Measurements from ENCODE around the gene SLC9A9. TPM values are rescaled to one million over a fixed set of nuclear protein-coding genes. Genes with fewer than 3 reads are reported as not detected.

SLC9A9 gene
- total and polyA plus RNA-seq, 9 of the 15 experiments (the other 6 are each of a cell fraction or from before 2014, with no cell fraction given) = 0.03 to 0.13 TPM; not detected in 7

DNA sequence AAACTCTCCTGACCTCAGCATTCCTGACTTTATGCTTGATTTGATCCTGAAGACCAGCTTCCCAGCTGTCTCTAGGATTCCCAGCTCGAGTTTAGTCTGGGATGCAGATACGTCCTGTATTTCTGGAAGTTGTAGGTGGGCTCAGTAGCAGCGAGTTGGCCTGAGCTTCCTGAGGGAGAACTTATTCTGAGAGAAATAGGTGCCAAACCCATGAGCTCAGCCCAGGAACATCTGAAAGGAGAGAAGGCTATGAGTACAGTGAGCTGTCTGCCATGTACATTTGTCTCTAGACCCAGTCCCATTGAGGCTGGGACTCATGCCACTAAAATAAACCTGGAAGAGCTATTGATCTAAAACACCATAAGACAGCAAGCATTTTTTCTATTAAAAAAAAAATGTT is 36.6 kb upstream of the SLC9A9 start:
- no peaks in the 10 kb centered on the region for H3K9me3 ChIP-seq (replicated peaks; ENCODE audit: control insufficient read depth, insufficient read depth, low read depth, low read length)
- FAIRE-seq = no peak
- no TSS peak for BruUV-seq (replicated peaks)

DNA sequence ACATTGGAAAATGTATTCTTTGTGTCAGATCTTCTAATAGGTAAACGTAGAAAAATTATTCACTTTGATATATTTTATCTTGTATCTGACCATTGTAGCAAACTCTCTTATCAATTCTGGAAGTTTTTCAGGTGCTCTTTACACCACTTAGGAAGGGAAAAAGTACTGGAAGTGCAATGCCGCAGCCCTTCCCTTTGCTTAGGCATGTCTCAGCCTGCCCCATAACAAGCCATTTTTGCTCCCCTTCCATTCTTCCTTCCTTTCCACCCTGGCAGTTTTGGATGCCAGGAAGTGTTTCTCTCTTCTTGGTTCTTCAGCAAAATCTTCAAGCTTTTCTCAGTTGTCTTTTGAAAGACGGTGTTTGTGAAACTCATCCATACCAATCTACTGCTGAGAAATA is 34.9 kb upstream of the SLC9A9 start:
- intact Hi-C loops (cut with micrococcal nuclease) = no loop called here
- TF ChIP-seq TRIM28 (IDR thresholded peaks at IDR 0.05) (no peak), LEF1 (IDR thresholded peaks at IDR 0.05) (no peak), STAG1 (CRISPR knock-in tag; IDR thresholded peaks at IDR 0.05; ENCODE audit: borderline replicate concordance) (no peak), TGIF2 (CRISPR knock-in tag; IDR thresholded peaks at IDR 0.05) (no peak), OTX1 (CRISPR knock-in tag; IDR thresholded peaks at IDR 0.05) (no peak), HDGF (IDR thresholded peaks at IDR 0.05) (no peak), GABPA (tag; conservative IDR thresholded peaks at IDR 0.05; ENCODE audit: low read depth) (no peak), MAFG (tag; conservative IDR thresholded peaks at IDR 0.05) (no peak), SMAD3 (CRISPR knock-in tag; conservative IDR thresholded peaks at IDR 0.05) (no peak), ZNF780A (CRISPR knock-in tag; IDR thresholded peaks at IDR 0.05) (no peak), MTA1 (IDR thresholded peaks at IDR 0.05; ENCODE audit: borderline replicate concordance) (no peak), MYBL2 (IDR thresholded peaks at IDR 0.05; ENCODE audit: low read depth) (no peak), MYBL2 (CRISPR knock-in tag; IDR thresholded peaks at IDR 0.05; ENCODE audit: borderline replicate concordance) (no peak)
- TF ChIP-seq, protein P1, sequence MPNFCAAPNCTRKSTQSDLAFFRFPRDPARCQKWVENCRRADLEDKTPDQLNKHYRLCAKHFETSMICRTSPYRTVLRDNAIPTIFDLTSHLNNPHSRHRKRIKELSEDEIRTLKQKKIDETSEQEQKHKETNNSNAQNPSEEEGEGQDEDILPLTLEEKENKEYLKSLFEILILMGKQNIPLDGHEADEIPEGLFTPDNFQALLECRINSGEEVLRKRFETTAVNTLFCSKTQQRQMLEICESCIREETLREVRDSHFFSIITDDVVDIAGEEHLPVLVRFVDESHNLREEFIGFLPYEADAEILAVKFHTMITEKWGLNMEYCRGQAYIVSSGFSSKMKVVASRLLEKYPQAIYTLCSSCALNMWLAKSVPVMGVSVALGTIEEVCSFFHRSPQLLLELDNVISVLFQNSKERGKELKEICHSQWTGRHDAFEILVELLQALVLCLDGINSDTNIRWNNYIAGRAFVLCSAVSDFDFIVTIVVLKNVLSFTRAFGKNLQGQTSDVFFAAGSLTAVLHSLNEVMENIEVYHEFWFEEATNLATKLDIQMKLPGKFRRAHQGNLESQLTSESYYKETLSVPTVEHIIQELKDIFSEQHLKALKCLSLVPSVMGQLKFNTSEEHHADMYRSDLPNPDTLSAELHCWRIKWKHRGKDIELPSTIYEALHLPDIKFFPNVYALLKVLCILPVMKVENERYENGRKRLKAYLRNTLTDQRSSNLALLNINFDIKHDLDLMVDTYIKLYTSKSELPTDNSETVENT (CRISPR knock-in tag; IDR thresholded peaks at IDR 0.05) = no peak
- Histone ChIP-seq H4K20me1 (replicated peaks; ENCODE audit: control insufficient read depth, insufficient read depth, low read length) (no peaks in the 10 kb centered on the region), H3K36me3 (ENCODE audit: control insufficient read depth, insufficient read depth, low read length) (no peaks in the 10 kb centered on the region), H3K27me3 (ENCODE audit: control insufficient read depth in 2 of 2, insufficient read depth in 2 of 2, low read length in 2 of 2) (no peaks in the 10 kb centered on the region), H3K79me2 (ENCODE audit: control insufficient read depth, insufficient read depth, low read length) (no peaks in the 10 kb centered on the region), H3K4me3 (no peak overlapping the region), H3K4me1 (replicated peaks in 1 of 2; ENCODE audit: control insufficient read depth in 2 of 2, insufficient read depth in 2 of 2, low read length in 2 of 2) (no peaks in the 10 kb centered on the region), H3K9me1 (ENCODE audit: control insufficient read depth, insufficient read depth, low read length) (no peaks in the 10 kb centered on the region), H3K4me2 (ENCODE audit: insufficient read depth, low read length) (no peak overlapping the region), H3K9ac (ENCODE audit: insufficient read depth in 1 of 2, low read depth in 2 of 2, low read length in 2 of 2) (no peak overlapping the region), H3K9me3 (replicated peaks; ENCODE audit: control insufficient read depth, insufficient read depth, low read depth, low read length) (no peaks in the 10 kb centered on the region), H3K27ac (ENCODE audit: extremely low read depth, low read depth, low read length) (no peak overlapping the region), H2AFZ (ENCODE audit: low read depth, low read length) (no peak overlapping the region)
- no TSS peak for BruUV-seq (replicated peaks)
- FAIRE-seq (no peak), DNase-seq (ENCODE audit: extremely low read depth in 1 of 4, low spot score in 3 of 4) (no peak), ATAC-seq (no peak)
- POLR2A ChIA-PET = no interaction called here
- CTCF ChIA-PET (ENCODE audit: low intra/inter-chr PET ratio) = no interaction called here
- in situ Hi-C loops (cut with MboI) = no loop called here
- 0% methylated on average over 3 of the region's 3 CpGs for WGBS (ENCODE audit: insufficient coverage, low coverage, missing lambda C conversion rate)

More for the DNA sequence above, 36.6 kb upstream of the SLC9A9 start:
- 0% methylated on average over 3 of the region's 3 CpGs for WGBS (ENCODE audit: insufficient coverage, low coverage, missing lambda C conversion rate)
- Histone ChIP-seq H3K9me1 (ENCODE audit: control insufficient read depth, insufficient read depth, low read length) (no peaks in the 10 kb centered on the region), H3K4me1 (replicated peaks in 1 of 2; ENCODE audit: control insufficient read depth in 2 of 2, insufficient read depth in 2 of 2, low read length in 2 of 2) (no peaks in the 10 kb centered on the region), H3K4me2 (ENCODE audit: insufficient read depth, low read length) (no peak overlapping the region), H3K4me3 (no peak overlapping the region), H3K36me3 (ENCODE audit: control insufficient read depth, insufficient read depth, low read length) (no peaks in the 10 kb centered on the region), H4K20me1 (replicated peaks; ENCODE audit: control insufficient read depth, insufficient read depth, low read length) (no peaks in the 10 kb centered on the region), H3K9ac (ENCODE audit: insufficient read depth in 1 of 2, low read depth in 2 of 2, low read length in 2 of 2) (no peak overlapping the region), H3K27me3 (ENCODE audit: control insufficient read depth in 2 of 2, insufficient read depth in 2 of 2, low read length in 2 of 2) (no peaks in the 10 kb centered on the region), H2AFZ (ENCODE audit: low read depth, low read length) (no peak overlapping the region), H3K79me2 (ENCODE audit: control insufficient read depth, insufficient read depth, low read length) (no peaks in the 10 kb centered on the region), H3K27ac (ENCODE audit: extremely low read depth, low read depth, low read length) (no peak overlapping the region)
- DNase-seq (ENCODE audit: extremely low read depth in 1 of 4, low spot score in 3 of 4) (no peak), ATAC-seq (no peak)
- in situ Hi-C loops (cut with MboI) = no loop called here
- POLR2A ChIA-PET = interaction anchor here (1.1 kb wide), 1 partner anchor 9 kb away, joined by 3 read pairs; no protein-coding TSS in a partner anchor
- intact Hi-C loops (cut with micrococcal nuclease) = no loop called here
- CTCF ChIA-PET (ENCODE audit: low intra/inter-chr PET ratio) = interaction anchor here (0.5 kb wide), 1 partner anchor 1018 kb away, joined by 3 read pairs; no protein-coding TSS in a partner anchor
- TF ChIP-seq ZNF830 (CRISPR knock-in tag; IDR thresholded peaks at IDR 0.05) (no peak), NUFIP1 (IDR thresholded peaks at IDR 0.05; ENCODE audit: partially characterized antibody) (no peak)
- TF ChIP-seq, protein P2, sequence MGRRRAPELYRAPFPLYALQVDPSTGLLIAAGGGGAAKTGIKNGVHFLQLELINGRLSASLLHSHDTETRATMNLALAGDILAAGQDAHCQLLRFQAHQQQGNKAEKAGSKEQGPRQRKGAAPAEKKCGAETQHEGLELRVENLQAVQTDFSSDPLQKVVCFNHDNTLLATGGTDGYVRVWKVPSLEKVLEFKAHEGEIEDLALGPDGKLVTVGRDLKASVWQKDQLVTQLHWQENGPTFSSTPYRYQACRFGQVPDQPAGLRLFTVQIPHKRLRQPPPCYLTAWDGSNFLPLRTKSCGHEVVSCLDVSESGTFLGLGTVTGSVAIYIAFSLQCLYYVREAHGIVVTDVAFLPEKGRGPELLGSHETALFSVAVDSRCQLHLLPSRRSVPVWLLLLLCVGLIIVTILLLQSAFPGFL (CRISPR knock-in tag; IDR thresholded peaks at IDR 0.05) = no peak
